ENCODE measurements around the gene TIAM1.

DNA sequence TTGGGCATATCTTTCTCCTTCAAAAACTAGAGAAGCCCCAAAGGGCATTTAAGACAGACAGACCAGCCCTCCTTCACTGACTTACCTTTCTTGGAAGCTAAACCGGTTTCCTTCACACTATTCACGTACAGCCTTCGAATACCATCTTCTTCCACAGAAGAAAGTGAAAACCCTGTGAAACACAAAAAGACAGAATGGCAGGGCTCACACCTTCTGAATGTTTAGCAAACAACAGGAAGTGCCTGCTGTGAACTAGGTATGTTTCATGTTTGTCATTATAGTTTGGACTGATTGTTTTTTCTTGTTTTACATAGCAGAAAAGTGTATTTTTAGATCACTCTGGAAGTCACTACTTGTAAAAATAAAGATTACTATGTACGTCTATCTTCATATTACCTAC lies 157.1 kb downstream of the TIAM1 start:
- TF ChIP-seq, protein P1, sequence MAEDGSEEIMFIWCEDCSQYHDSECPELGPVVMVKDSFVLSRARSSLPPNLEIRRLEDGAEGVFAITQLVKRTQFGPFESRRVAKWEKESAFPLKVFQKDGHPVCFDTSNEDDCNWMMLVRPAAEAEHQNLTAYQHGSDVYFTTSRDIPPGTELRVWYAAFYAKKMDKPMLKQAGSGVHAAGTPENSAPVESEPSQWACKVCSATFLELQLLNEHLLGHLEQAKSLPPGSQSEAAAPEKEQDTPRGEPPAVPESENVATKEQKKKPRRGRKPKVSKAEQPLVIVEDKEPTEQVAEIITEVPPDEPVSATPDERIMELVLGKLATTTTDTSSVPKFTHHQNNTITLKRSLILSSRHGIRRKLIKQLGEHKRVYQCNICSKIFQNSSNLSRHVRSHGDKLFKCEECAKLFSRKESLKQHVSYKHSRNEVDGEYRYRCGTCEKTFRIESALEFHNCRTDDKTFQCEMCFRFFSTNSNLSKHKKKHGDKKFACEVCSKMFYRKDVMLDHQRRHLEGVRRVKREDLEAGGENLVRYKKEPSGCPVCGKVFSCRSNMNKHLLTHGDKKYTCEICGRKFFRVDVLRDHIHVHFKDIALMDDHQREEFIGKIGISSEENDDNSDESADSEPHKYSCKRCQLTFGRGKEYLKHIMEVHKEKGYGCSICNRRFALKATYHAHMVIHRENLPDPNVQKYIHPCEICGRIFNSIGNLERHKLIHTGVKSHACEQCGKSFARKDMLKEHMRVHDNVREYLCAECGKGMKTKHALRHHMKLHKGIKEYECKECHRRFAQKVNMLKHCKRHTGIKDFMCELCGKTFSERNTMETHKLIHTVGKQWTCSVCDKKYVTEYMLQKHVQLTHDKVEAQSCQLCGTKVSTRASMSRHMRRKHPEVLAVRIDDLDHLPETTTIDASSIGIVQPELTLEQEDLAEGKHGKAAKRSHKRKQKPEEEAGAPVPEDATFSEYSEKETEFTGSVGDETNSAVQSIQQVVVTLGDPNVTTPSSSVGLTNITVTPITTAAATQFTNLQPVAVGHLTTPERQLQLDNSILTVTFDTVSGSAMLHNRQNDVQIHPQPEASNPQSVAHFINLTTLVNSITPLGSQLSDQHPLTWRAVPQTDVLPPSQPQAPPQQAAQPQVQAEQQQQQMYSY (CRISPR knock-in tag; IDR thresholded peaks at IDR 0.05) = no peak
- TF ChIP-seq, protein P2, sequence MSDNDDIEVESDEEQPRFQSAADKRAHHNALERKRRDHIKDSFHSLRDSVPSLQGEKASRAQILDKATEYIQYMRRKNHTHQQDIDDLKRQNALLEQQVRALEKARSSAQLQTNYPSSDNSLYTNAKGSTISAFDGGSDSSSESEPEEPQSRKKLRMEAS (CRISPR knock-in tag; IDR thresholded peaks at IDR 0.05) = no peak
- TF ChIP-seq, protein P3, sequence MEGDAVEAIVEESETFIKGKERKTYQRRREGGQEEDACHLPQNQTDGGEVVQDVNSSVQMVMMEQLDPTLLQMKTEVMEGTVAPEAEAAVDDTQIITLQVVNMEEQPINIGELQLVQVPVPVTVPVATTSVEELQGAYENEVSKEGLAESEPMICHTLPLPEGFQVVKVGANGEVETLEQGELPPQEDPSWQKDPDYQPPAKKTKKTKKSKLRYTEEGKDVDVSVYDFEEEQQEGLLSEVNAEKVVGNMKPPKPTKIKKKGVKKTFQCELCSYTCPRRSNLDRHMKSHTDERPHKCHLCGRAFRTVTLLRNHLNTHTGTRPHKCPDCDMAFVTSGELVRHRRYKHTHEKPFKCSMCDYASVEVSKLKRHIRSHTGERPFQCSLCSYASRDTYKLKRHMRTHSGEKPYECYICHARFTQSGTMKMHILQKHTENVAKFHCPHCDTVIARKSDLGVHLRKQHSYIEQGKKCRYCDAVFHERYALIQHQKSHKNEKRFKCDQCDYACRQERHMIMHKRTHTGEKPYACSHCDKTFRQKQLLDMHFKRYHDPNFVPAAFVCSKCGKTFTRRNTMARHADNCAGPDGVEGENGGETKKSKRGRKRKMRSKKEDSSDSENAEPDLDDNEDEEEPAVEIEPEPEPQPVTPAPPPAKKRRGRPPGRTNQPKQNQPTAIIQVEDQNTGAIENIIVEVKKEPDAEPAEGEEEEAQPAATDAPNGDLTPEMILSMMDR (IDR thresholded peaks at IDR 0.05) = no peak
- TF ChIP-seq ZNF138 (CRISPR knock-in tag; conservative IDR thresholded peaks at IDR 0.05) = no peak
- no peak for TF ChIP-seq FOXK1 (CRISPR knock-in tag; IDR thresholded peaks at IDR 0.05)
- no peak for TF ChIP-seq IRF2 (CRISPR knock-in tag; IDR thresholded peaks at IDR 0.05; ENCODE audit: borderline replicate concordance, low read depth)

Measured in WTC11 (cell line).